ENCODE results near the gene DOCK4. TPM values are rescaled to one million over a fixed set of nuclear protein-coding genes. Genes with fewer than 3 reads are reported as not detected.

Gene DOCK4
- total RNA-seq, 2 experiments from 2014 or later = 0.35 to 0.50 TPM

- no peak for DNase-seq
- Mint-ChIP-seq H3K27ac (no peak overlapping the region), H3K9me3 (no peaks in the 10 kb centered on the region), H3K4me1 (no peaks in the 10 kb centered on the region), H3K4me3 (no peak overlapping the region), H3K27me3 (no peaks in the 10 kb centered on the region), H3K36me3 (ENCODE audit: low read depth) (no peaks in the 10 kb centered on the region)
- ChIA-PET CTCF (no interaction called here), POLR2A (no interaction called here)
Measured at GRCh38 chr7:112052993-112053736, 153.0 kb downstream of the DOCK4 start.

DNA sequence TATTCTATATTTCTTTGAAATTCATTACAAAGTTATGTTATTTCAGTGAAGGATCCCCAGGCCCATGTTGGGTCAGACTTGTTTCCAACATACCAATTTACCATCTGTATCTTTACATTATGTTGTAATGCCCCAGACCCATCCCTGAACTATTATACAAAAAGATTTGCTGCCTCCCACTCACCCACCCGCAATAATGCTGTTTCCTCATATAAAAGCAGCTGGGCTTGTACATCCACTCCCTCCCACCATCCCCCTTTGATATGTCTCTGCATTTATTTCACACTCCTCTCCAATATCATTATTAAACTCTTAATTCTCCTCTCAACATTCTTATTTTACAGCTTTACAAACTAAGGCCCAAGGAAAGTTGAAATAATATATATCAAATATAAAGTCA, 153.7 kb downstream of the DOCK4 start:
- POLR2A ChIA-PET = no interaction called here
- H3K4me3 Mint-ChIP-seq = no peak overlapping the region
- no peaks in the 10 kb centered on the region for H3K9me3 Mint-ChIP-seq
- no peak overlapping the region for H3K27ac Mint-ChIP-seq
- CTCF ChIA-PET = no interaction called here
- H3K36me3 Mint-ChIP-seq (ENCODE audit: low read depth) = no peaks in the 10 kb centered on the region
- no peaks in the 10 kb centered on the region for H3K27me3 Mint-ChIP-seq
- no peak for DNase-seq
- no peaks in the 10 kb centered on the region for H3K4me1 Mint-ChIP-seq

GRCh38 chr7:112050250-112050881, 155.8 kb downstream of the DOCK4 start:
- no peak for DNase-seq
- CTCF ChIA-PET = no interaction called here
- Mint-ChIP-seq H3K36me3 (ENCODE audit: low read depth) (no peaks in the 10 kb centered on the region), H3K27me3 (no peaks in the 10 kb centered on the region), H3K9me3 (peaks cover 2% of the 10 kb centered on the region), H3K4me3 (no peak overlapping the region), H3K27ac (no peak overlapping the region), H3K4me1 (no peaks in the 10 kb centered on the region)
- POLR2A ChIA-PET = no interaction called here

DNA sequence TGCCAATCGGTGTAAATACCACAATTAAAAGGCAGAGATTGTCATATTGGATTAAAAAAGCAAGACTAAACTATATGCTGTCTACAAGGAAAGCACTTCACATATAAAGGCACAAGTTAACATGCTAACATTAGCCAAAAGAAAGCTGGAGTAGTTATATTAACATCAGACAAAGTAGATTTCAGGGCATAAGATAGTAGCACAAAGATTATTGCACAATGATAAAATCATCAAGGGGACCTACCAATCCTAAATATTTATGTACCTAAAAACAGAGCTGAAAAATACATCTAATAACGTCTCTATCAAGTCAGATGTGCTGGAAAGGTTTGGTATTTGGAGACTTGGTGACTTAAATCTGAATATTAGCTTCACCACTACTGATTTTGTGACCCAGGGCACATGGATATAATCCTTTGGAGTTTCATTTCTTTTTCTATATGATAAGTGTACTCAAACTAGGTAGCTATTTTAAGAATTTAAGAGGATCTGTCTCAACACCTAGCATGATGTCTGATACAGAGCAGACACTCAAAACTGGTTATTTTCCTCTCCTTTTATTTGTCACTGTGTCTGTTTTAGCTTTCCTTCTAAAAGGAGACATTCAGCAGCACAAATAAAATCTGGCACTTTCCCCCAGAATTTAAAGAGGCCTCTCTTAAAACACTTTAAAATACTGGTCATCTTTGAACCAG, 156.5 kb downstream of the DOCK4 start:
- CTCF ChIA-PET = no interaction called here
- no peaks in the 10 kb centered on the region for H3K27me3 Mint-ChIP-seq
- peaks cover 2% of the 10 kb centered on the region for H3K9me3 Mint-ChIP-seq
- H3K36me3 Mint-ChIP-seq (ENCODE audit: low read depth) = no peaks in the 10 kb centered on the region
- H3K4me3 Mint-ChIP-seq = no peak overlapping the region
- no peak for DNase-seq
- no peaks in the 10 kb centered on the region for H3K4me1 Mint-ChIP-seq
- H3K27ac Mint-ChIP-seq = no peak overlapping the region
- POLR2A ChIA-PET = no interaction called here

GRCh38 chr7:112047421-112047820, 158.8 kb downstream of the DOCK4 start:
- no peaks in the 10 kb centered on the region for H3K36me3 Mint-ChIP-seq (ENCODE audit: low read depth)
- no peaks in the 10 kb centered on the region for H3K27me3 Mint-ChIP-seq
- ChIA-PET CTCF (no interaction called here), POLR2A (no interaction called here)
- DNase-seq = no peak
- H3K9me3 Mint-ChIP-seq = peaks cover 2% of the 10 kb centered on the region
- H3K4me1 Mint-ChIP-seq = no peaks in the 10 kb centered on the region
- no peak overlapping the region for H3K4me3 Mint-ChIP-seq
- H3K27ac Mint-ChIP-seq = no peak overlapping the region

GRCh38 chr7:112045222-112045621, 161.0 kb downstream of the DOCK4 start:
- Mint-ChIP-seq H3K9me3 (peaks cover 2% of the 10 kb centered on the region), H3K4me3 (no peak overlapping the region), H3K27me3 (no peaks in the 10 kb centered on the region), H3K4me1 (no peaks in the 10 kb centered on the region), H3K27ac (no peak overlapping the region), H3K36me3 (ENCODE audit: low read depth) (no peaks in the 10 kb centered on the region)
- ChIA-PET CTCF (interaction anchor here (0.6 kb wide), 1 partner anchor 298 kb away, joined by 8 read pairs; no protein-coding TSS in a partner anchor), POLR2A (no interaction called here)
- DNase-seq = no peak

DNA sequence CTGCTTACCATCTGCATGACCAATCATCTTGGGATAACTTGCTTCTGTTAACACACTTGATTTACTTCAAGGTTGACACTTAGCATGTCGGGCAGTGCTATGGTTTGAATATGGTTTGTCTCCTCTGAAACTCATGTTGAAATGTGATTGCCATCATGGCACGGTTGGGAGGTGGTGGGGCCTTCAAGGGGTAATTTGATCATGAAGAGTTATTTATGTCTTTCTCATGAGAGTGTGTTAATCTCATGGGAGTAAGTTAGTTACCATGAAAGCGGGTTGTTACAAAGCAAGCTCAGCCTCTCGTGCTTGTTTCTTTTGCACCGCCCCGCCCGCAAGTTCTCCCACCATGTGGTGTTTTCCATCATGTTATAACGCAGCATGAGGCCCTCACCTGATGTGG, 163.6 kb downstream of the DOCK4 start:
- Mint-ChIP-seq H3K4me3 (no peak overlapping the region), H3K27ac (no peak overlapping the region), H3K36me3 (ENCODE audit: low read depth) (no peaks in the 10 kb centered on the region), H3K9me3 (peaks cover 2% of the 10 kb centered on the region), H3K4me1 (no peaks in the 10 kb centered on the region), H3K27me3 (no peaks in the 10 kb centered on the region)
- ChIA-PET CTCF (no interaction called here), POLR2A (no interaction called here)
- DNase-seq = no peak

- POLR2A ChIA-PET = no interaction called here
- H3K36me3 Mint-ChIP-seq (ENCODE audit: low read depth) = no peaks in the 10 kb centered on the region
- H3K27me3 Mint-ChIP-seq = no peaks in the 10 kb centered on the region
- no peak overlapping the region for H3K4me3 Mint-ChIP-seq
- no peaks in the 10 kb centered on the region for H3K4me1 Mint-ChIP-seq
- H3K9me3 Mint-ChIP-seq = no peaks in the 10 kb centered on the region
- H3K27ac Mint-ChIP-seq = no peak overlapping the region
- DNase-seq = no peak
- CTCF ChIA-PET = no interaction called here
Measured at GRCh38 chr7:112038353-112038752, 167.8 kb downstream of the DOCK4 start.

- ChIA-PET CTCF (no interaction called here), POLR2A (no interaction called here)
- Mint-ChIP-seq H3K4me1 (no peaks in the 10 kb centered on the region), H3K27ac (no peak overlapping the region), H3K27me3 (no peaks in the 10 kb centered on the region), H3K4me3 (no peak overlapping the region), H3K36me3 (ENCODE audit: low read depth) (no peaks in the 10 kb centered on the region), H3K9me3 (no peaks in the 10 kb centered on the region)
- no peak for DNase-seq
Measured at GRCh38 chr7:112036071-112036470, 170.1 kb downstream of the DOCK4 start.

DNA sequence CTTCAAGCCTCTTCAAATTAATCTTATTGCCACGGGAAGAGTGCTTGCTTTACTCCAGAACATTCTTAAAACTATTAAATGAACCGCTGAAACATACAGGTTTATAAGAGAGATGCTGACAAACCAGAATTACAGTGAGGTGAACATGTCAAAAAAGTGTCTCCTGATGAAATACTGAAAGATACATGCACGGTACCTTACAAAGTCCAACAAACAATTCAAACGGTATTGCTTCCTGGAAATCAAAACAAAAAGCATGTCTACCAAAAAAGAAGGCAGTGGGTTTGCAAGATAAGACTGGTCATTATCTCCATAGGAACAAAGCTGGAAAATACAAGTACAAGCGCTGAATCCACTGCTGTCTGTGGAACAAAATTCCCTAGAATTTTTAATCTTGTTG, 174.5 kb downstream of the DOCK4 start:
- no peaks in the 10 kb centered on the region for H3K4me1 Mint-ChIP-seq

GRCh38 chr7:112025556-112025955, 180.6 kb downstream of the DOCK4 start:
- Mint-ChIP-seq H3K27ac (no peak overlapping the region), H3K36me3 (ENCODE audit: low read depth) (no peaks in the 10 kb centered on the region), H3K9me3 (no peaks in the 10 kb centered on the region), H3K4me3 (no peak overlapping the region), H3K27me3 (no peaks in the 10 kb centered on the region), H3K4me1 (no peaks in the 10 kb centered on the region)
- DNase-seq = no peak
- ChIA-PET CTCF (no interaction called here), POLR2A (no interaction called here)

More for the DNA sequence above, 174.5 kb downstream of the DOCK4 start:
- no peak overlapping the region for H3K27ac Mint-ChIP-seq
- H3K27me3 Mint-ChIP-seq = no peaks in the 10 kb centered on the region
- no peaks in the 10 kb centered on the region for H3K9me3 Mint-ChIP-seq
- ChIA-PET POLR2A (no interaction called here), CTCF (interaction anchor here (0.6 kb wide), 1 partner anchor 257 kb away, joined by 3 read pairs; no protein-coding TSS in a partner anchor)
- no peaks in the 10 kb centered on the region for H3K36me3 Mint-ChIP-seq (ENCODE audit: low read depth)
- DNase-seq = no peak
- H3K4me3 Mint-ChIP-seq = no peak overlapping the region

GRCh38 chr7:112023786-112024185, 182.4 kb downstream of the DOCK4 start:
- POLR2A ChIA-PET = no interaction called here
- DNase-seq = no peak
- Mint-ChIP-seq H3K4me1 (no peaks in the 10 kb centered on the region), H3K4me3 (no peak overlapping the region), H3K27ac (no peak overlapping the region), H3K27me3 (no peaks in the 10 kb centered on the region), H3K9me3 (no peaks in the 10 kb centered on the region), H3K36me3 (ENCODE audit: low read depth) (no peaks in the 10 kb centered on the region)
- CTCF ChIA-PET = no interaction called here

DNA sequence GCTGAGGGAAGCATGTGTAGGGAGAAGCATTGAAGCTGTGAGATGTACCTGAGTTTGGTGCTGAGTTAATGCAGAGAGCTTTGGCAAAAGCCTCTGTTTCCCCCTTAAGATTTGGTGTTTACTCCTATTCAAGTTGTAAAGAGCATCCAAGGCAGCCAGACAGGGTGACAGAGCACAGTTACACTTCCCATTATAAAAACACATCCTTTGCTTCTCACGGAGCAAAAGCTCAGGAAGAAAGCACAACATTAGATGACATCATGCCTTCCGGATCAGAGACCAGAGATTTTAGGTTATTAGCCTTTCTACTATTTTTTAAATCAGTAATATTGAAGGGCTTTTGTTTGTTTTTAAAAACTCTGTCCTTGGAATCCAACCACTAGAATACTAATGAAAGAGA, 182.9 kb downstream of the DOCK4 start:
- H3K4me1 Mint-ChIP-seq = no peaks in the 10 kb centered on the region
- no peak overlapping the region for H3K4me3 Mint-ChIP-seq
- no peaks in the 10 kb centered on the region for H3K36me3 Mint-ChIP-seq (ENCODE audit: low read depth)
- DNase-seq = no peak
- POLR2A ChIA-PET = no interaction called here
- H3K27ac Mint-ChIP-seq = no peak overlapping the region
- H3K27me3 Mint-ChIP-seq = no peaks in the 10 kb centered on the region
- no peaks in the 10 kb centered on the region for H3K9me3 Mint-ChIP-seq
- CTCF ChIA-PET = no interaction called here

DNA sequence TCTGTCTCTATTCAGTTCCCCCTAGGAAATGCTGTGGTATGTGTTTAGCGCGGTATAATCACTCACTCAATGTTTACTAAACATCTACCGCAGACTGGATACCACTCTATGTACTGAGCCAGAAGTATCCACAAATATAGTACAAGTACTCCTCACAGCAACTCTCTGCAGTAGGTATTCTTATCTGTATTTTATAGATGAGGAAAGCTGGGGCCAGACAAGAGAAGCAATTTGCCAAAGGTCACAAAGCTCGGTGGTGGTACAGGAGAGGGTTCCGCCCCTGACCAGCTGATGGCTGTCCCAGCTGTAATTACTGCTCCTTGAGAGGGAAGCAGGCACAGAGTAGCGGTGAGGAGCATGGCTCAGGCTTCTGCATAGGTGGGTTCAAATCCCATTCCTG, 184.1 kb downstream of the DOCK4 start:
- ChIA-PET CTCF (no interaction called here), POLR2A (no interaction called here)
- DNase-seq = no peak
- Mint-ChIP-seq H3K4me1 (no peaks in the 10 kb centered on the region), H3K9me3 (no peaks in the 10 kb centered on the region), H3K36me3 (ENCODE audit: low read depth) (no peaks in the 10 kb centered on the region), H3K4me3 (no peak overlapping the region), H3K27me3 (no peaks in the 10 kb centered on the region), H3K27ac (no peak overlapping the region)

Data from activated CD4-positive, alpha-beta memory T cell treated with anti-CD3 and anti-CD28 coated beads, Interleukin-2, amount 10 ng/mL, durations not matched to agents 7 days and 5 days (primary cell).